Neural cell (in vitro differentiated cells): ENCODE results near the gene IMMP2L. TPM values are rescaled to one million over a fixed set of nuclear protein-coding genes. Genes with fewer than 3 reads are reported as not detected.
"Not testable (repeated sequence)": the region's sequence is repeated elsewhere in the genome, so short reads cannot be mapped to it uniquely, and the experiment has no call there.

ENCODE experiments used
- H2AFZ ChIP-seq: fragments of 200-600, 300-800 bp; sonication (generic), shearing (Covaris generic); 2 replicates; pipeline ENCODE4 v1.6.0; 2014; ENCODE audit warnings: low read depth, mild to moderate bottlenecking, antibody characterized with exemption, low read length, moderate library complexity
- H3F3A ChIP-seq: fragments of 200-600 bp; shearing (Covaris generic); 2 replicates; pipeline ENCODE4 v1.6.1; 2016; ENCODE audit warnings: mild to moderate bottlenecking, moderate library complexity, mixed read lengths, antibody characterized with exemption, low read length; ENCODE audit not compliant: insufficient read depth, poor library complexity, severe bottlenecking
- H3K27ac ChIP-seq: fragments of 200-600, 300-800 bp; sonication (generic), shearing (Covaris generic); 2 replicates; pipeline ENCODE4 v1.5.1; 2014; ENCODE audit warnings: mild to moderate bottlenecking, low read length, moderate library complexity
- H3K27me3 ChIP-seq: fragments of 300-800, 200-600 bp; sonication (generic), shearing (Covaris generic); 2 replicates; pipeline ENCODE4 v1.6.0; 2014; ENCODE audit warnings: mild to moderate bottlenecking, low read depth, low read length, moderate library complexity; ENCODE audit not compliant: insufficient read depth
- H3K36me3 ChIP-seq: fragments of 300-800, 200-600 bp; sonication (generic), shearing (Covaris generic); 2 replicates; pipeline ENCODE4 v1.5.1; 2014; ENCODE audit warnings: mild to moderate bottlenecking, antibody characterized with exemption, low read length, moderate library complexity; ENCODE audit not compliant: insufficient read depth
- H3K4me2 ChIP-seq: fragments of 300-800, 200-600 bp; sonication (generic), shearing (Covaris generic); 2 replicates; pipeline ENCODE4 v1.6.0; 2014; ENCODE audit warnings: mild to moderate bottlenecking, low read length
- H3K4me3 ChIP-seq: fragments of 300-800, 200-600 bp; sonication (generic), shearing (Covaris generic); 2 replicates; pipeline ENCODE4 v1.5.1; 2014; ENCODE audit warnings: mild to moderate bottlenecking, low read length, moderate library complexity
- H3K79me2 ChIP-seq: fragments of 200-600 bp; shearing (Covaris generic); replicated peaks from 2 replicates; pipeline ENCODE4 v1.6.0; 2014; ENCODE audit warnings: mild to moderate bottlenecking, low read length, moderate library complexity; ENCODE audit not compliant: insufficient read depth
- H3K9ac ChIP-seq: fragments of 300-800, 200-600 bp; sonication (generic), shearing (Covaris generic); 2 replicates; pipeline ENCODE4 v1.6.1; 2016; ENCODE audit warnings: mild to moderate bottlenecking, low read length, mixed read lengths
- H3K9me2 ChIP-seq: fragments of 200-600 bp; shearing (Covaris generic); 2 replicates; pipeline ENCODE4 v1.6.1; 2016; ENCODE audit warnings: mild to moderate bottlenecking, low read length, mixed read lengths; ENCODE audit not compliant: insufficient read depth
- H3K9me3 ChIP-seq: fragments of 200-600, 300-800 bp; sonication (generic), shearing (Covaris generic); 2 replicates; pipeline ENCODE4 v1.6.1; 2016; ENCODE audit warnings: mild to moderate bottlenecking, mixed run types, low read length, moderate library complexity, mixed read lengths
- H4K20me1 ChIP-seq: fragments of 200-600 bp; shearing (Covaris generic); 2 replicates; pipeline ENCODE4 v1.6.1; 2016; ENCODE audit warnings: mild to moderate bottlenecking, mixed run types; ENCODE audit not compliant: insufficient read depth
- EP300 ChIP-seq: fragments of 450-650 bp; conservative IDR thresholded peaks from 2 replicates; pipeline ENCODE4 v1.6.1; 2014; ENCODE audit warnings: antibody characterized with exemption, mild to moderate bottlenecking, moderate library complexity; ENCODE audit not compliant: poor library complexity, severe bottlenecking
- EZH2 ChIP-seq: fragments of 200-600, 300-800 bp; shearing (Covaris generic), sonication (generic); IDR thresholded peaks from 2 replicates; pipeline ENCODE4 v1.6.1; 2014; ENCODE audit warnings: antibody characterized with exemption, low read length, borderline replicate concordance, mild to moderate bottlenecking; ENCODE audit not compliant: insufficient read depth, poor library complexity, severe bottlenecking
- MXI1 ChIP-seq: fragments of 450-650 bp; conservative IDR thresholded peaks from 2 replicates; pipeline ENCODE4 v1.6.1; 2014; ENCODE audit warnings: antibody characterized with exemption, mild to moderate bottlenecking; ENCODE audit not compliant: poor library complexity, severe bottlenecking
- POLR2AphosphoS5 ChIP-seq: IDR thresholded peaks from 2 replicates; pipeline ENCODE4 v1.6.1; 2012
- TAF1 ChIP-seq: IDR thresholded peaks from 2 replicates; pipeline ENCODE4 v1.6.1; 2012; ENCODE audit warnings: low read depth
- polyA plus RNA-seq: library from polyadenylated mRNA; depleted of rRNA; stranded (reverse); fragments of >200 nt; gene quantifications from 2 replicates; pipeline ENCODE4 v1.2.3, GENCODE V29; 2014
- TF ChIP-seq, protein P1 (sequence below): IDR thresholded peaks from 2 replicates; pipeline ENCODE4 v1.6.1; 2012; ENCODE audit warnings: borderline replicate concordance
- TF ChIP-seq, protein P2 (sequence below): fragments of 450-650 bp; IDR thresholded peaks from 2 replicates; pipeline ENCODE4 v1.5.1; 2014; ENCODE audit warnings: antibody characterized with exemption, mild to moderate bottlenecking, moderate library complexity; ENCODE audit not compliant: poor library complexity, severe bottlenecking

The IMMP2L gene
- polyA plus RNA-seq, 1 donor from 2014 or later: 9.7 TPM

DNA sequence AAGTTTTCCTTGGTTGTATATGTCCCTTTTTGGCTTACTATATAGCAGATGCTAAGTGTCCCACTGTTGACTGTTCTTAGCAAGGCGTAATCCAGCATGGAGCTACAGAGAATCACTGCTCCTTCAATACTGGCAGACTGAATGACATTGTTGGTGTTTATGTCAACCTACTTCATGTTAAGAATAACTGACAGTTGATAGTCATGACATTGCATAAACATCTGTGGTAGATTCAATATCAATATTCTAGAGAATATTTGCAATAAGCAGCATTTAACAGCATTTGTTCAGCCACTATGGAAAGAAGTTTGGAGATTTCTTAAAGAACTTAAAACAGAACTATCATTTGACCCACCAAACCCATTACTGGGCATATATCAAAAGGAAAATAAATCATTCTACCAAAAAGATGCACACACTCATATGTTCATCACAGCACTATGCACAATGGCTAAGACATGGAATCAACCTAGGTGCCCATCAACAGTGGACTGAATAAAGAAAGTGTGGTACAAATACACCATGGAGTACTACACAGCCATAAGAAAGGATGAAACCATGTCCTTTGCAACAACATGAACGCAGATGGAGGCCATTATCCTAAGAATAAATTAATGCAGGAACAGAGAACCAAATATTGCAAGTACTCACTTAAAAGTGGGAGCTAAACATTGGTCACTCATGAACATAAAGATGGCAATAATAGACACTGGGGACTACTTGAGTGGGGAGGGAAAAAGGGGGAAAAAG lies 88.7 kb downstream of the IMMP2L start:
- TF ChIP-seq EP300: peak; percentile 54
- no peak for TF ChIP-seq MXI1
- TF ChIP-seq, protein P1, sequence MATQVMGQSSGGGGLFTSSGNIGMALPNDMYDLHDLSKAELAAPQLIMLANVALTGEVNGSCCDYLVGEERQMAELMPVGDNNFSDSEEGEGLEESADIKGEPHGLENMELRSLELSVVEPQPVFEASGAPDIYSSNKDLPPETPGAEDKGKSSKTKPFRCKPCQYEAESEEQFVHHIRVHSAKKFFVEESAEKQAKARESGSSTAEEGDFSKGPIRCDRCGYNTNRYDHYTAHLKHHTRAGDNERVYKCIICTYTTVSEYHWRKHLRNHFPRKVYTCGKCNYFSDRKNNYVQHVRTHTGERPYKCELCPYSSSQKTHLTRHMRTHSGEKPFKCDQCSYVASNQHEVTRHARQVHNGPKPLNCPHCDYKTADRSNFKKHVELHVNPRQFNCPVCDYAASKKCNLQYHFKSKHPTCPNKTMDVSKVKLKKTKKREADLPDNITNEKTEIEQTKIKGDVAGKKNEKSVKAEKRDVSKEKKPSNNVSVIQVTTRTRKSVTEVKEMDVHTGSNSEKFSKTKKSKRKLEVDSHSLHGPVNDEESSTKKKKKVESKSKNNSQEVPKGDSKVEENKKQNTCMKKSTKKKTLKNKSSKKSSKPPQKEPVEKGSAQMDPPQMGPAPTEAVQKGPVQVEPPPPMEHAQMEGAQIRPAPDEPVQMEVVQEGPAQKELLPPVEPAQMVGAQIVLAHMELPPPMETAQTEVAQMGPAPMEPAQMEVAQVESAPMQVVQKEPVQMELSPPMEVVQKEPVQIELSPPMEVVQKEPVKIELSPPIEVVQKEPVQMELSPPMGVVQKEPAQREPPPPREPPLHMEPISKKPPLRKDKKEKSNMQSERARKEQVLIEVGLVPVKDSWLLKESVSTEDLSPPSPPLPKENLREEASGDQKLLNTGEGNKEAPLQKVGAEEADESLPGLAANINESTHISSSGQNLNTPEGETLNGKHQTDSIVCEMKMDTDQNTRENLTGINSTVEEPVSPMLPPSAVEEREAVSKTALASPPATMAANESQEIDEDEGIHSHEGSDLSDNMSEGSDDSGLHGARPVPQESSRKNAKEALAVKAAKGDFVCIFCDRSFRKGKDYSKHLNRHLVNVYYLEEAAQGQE: no peak
- no peaks in the 10 kb centered on the region for H4K20me1 ChIP-seq

DNA sequence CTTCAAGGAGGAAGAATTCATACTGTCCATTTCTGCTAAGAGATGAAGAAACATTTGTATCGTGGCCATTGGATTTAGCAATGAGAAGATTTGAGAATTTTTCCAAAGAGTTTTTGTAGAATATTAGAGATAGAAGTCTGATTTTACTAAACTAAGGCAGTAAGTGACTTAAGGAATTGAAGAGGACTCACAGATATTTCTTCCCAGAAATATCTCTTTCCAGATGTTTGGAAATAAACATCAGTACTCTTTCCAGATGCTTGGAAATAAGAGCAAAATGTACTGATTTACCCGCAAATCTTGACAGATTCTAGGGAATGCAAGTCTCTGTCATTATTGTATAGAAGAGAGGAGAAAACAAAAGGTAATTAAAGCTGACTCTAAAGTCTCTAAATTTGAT lies 91.3 kb downstream of the IMMP2L start:
- Histone ChIP-seq H3K27ac (no peak overlapping the region), H3K9me2 (no peaks in the 10 kb centered on the region), H3K4me3 (no peak overlapping the region), H3K9me3 (no peaks in the 10 kb centered on the region), H3K27me3 (no peaks in the 10 kb centered on the region), H4K20me1 (no peaks in the 10 kb centered on the region), H3K9ac (no peak overlapping the region), H3F3A (no peaks in the 10 kb centered on the region), H3K36me3 (no peaks in the 10 kb centered on the region), H3K4me2 (no peak overlapping the region), H2AFZ (no peak overlapping the region), H3K79me2 (no peaks in the 10 kb centered on the region)
- TF ChIP-seq TAF1 (no peak), POLR2AphosphoS5 (no peak), MXI1 (no peak), EZH2 (no peak)
- TF ChIP-seq, protein P2, sequence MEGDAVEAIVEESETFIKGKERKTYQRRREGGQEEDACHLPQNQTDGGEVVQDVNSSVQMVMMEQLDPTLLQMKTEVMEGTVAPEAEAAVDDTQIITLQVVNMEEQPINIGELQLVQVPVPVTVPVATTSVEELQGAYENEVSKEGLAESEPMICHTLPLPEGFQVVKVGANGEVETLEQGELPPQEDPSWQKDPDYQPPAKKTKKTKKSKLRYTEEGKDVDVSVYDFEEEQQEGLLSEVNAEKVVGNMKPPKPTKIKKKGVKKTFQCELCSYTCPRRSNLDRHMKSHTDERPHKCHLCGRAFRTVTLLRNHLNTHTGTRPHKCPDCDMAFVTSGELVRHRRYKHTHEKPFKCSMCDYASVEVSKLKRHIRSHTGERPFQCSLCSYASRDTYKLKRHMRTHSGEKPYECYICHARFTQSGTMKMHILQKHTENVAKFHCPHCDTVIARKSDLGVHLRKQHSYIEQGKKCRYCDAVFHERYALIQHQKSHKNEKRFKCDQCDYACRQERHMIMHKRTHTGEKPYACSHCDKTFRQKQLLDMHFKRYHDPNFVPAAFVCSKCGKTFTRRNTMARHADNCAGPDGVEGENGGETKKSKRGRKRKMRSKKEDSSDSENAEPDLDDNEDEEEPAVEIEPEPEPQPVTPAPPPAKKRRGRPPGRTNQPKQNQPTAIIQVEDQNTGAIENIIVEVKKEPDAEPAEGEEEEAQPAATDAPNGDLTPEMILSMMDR: no peak

More for the DNA sequence above, 88.7 kb downstream of the IMMP2L start:
- Histone ChIP-seq H3K9me2 (no peaks in the 10 kb centered on the region), H3K4me2 (no peak overlapping the region), H2AFZ (no peak overlapping the region), H3F3A (no peaks in the 10 kb centered on the region), H3K27me3 (no peaks in the 10 kb centered on the region), H3K9me3 (no peaks in the 10 kb centered on the region), H3K27ac (no peak overlapping the region), H3K9ac (no peak overlapping the region), H3K4me3 (no peak overlapping the region), H3K36me3 (no peaks in the 10 kb centered on the region), H3K79me2 (no peaks in the 10 kb centered on the region)

DNA sequence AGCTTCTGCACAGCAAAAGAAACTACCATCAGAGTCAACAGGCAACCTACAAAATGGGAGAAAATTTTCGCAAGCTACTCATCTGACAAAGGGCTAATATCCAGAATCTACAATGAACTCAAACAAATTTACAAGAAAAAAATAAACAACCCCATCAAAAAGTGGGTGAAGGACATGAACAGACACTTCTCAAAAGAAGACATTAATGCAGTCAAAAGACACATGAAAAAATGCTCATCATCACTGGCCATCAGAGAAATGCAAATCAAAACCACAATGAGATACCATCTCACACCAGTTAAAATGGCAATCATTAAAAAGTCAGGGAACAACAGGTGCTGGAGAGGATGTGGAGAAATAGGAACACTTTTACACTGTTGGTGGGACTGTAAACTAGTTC lies 92.4 kb downstream of the IMMP2L start:
- H2AFZ ChIP-seq, H3K9me3 ChIP-seq, H3K4me3 ChIP-seq, H3K9ac ChIP-seq, H4K20me1 ChIP-seq, H3K4me2 ChIP-seq, H3K79me2 ChIP-seq, H3K27ac ChIP-seq, H3K9me2 ChIP-seq, H3K27me3 ChIP-seq, H3F3A ChIP-seq, H3K36me3 ChIP-seq: not testable (repeated sequence)

DNA sequence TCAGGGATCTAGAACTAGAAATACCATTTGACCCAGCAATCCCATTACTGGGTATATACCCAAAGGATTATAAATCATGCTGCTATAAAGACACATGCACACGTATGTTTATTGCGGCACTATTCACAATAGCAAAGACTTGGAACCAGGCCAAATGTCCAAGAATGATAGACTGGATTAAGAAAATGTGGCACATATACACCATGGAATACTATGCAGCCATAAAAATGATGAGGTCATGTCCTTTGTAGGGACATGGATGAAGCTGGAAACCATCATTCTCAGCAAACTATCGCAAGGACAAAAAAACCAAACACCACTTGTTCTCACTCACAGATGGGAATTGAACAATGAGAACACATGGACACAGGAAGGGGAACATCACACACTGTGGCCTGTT lies 96.5 kb downstream of the IMMP2L start:
- not testable (repeated sequence) for H2AFZ ChIP-seq, H3K9me3 ChIP-seq, H3K79me2 ChIP-seq, H3K4me2 ChIP-seq, H3K9me2 ChIP-seq, H3K4me3 ChIP-seq, H3K9ac ChIP-seq, H3F3A ChIP-seq, H4K20me1 ChIP-seq, H3K27ac ChIP-seq, H3K27me3 ChIP-seq, H3K36me3 ChIP-seq
